HTERT RPE-1 (cell line): ENCODE measurements around the gene PPP2R5E.
"Not testable (repeated sequence)": the region's sequence is repeated elsewhere in the genome, so short reads cannot be mapped to it uniquely, and the experiment has no call there.

Experiments
- in situ Hi-C: fragments of 300-500 bp; cut with MboI; formaldehyde crosslinking; loops from 4 replicates; pipeline ENCODE4 v1.14.3; 2020; ENCODE audit warnings: low sequenced_read_pairs

The PPP2R5E gene

DNA sequence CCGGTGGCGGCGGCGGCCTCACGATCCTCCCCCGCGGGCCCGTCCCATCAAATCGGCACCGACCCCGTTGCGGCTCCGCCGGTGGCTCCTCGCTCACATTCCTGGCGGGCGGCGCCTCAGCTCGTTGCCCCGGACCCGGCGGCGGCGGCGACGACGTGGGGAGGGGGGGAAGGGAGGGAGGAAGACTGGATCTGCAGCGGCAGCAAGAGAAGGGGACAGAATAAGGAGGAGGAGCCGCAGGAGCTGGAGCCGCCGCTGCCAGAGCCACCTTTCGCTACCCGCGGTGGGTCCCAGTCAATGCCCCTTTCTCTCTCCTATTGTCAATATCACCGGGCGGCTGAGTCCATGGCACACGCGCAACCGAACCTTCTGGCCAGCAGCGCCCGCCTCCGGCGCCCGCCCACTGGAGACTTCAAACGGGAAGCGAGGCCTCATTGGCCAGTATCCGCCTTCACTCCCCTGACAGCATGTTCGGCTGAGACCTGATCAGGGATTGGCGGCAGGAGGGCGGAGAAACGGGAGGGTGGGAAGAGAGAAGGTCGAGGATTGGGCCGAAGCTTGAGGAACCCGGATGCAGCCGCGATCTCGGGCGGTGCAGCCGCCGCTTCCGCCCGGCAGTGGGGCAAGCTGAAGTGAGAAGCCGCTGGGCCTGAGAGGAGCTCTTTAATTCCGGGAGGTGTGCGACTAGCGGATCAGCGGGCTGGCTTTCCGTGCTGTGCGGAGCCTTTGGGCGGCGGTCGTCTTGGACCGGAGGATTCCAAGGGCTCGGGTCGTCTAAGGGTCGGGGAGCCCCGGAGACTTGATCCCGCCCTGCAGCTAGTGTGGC lies at the start of gene PPP2R5E:
Gene PPP2R5E, minus strand, starts transcription at position 378 of the 826 bp plus-strand sequence. CDS start 3,692 bp downstream, outside the sequence.
- in situ Hi-C loops, result no loop called here

DNA sequence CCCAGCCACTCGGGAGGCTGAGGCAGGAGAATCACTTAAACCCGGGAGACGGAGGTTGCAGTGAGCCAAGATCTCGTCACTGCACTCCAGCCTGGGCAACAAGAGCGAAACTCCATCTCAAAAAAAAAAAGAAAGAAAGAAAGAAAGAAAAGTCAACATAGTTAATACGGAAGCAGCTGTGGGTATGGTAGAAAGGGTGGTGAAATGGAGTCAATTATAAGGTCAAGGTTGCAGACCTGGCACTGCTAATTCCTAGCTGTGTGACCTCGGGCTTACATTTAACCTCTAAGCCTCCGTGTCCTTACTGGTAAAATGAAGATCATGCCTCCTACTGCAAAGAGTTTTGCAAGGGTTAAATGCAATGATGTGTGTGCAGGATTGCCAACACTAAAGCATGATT lies 39.9 kb upstream of the PPP2R5E start:
- in situ Hi-C loops, result not testable (repeated sequence)

DNA sequence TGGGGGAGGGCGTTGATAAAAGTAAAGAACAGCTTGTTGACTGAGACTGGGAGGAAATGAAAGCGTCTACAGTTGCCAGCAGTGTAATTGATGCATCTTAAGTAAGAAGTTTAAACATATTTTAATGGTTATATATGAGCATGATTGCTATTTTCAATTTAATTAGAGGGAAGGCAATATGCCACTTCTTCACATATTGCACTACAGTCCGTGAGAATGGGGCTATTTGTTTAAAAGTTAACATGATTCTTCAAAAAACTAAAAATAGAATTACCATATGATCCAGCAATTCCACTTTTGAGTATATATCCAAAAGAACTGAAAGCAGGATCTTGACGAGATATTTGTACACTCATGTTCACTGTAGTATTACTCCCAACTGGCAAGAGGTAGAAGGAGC lies 38.3 kb upstream of the PPP2R5E start:
- in situ Hi-C loops, result no loop called here

DNA sequence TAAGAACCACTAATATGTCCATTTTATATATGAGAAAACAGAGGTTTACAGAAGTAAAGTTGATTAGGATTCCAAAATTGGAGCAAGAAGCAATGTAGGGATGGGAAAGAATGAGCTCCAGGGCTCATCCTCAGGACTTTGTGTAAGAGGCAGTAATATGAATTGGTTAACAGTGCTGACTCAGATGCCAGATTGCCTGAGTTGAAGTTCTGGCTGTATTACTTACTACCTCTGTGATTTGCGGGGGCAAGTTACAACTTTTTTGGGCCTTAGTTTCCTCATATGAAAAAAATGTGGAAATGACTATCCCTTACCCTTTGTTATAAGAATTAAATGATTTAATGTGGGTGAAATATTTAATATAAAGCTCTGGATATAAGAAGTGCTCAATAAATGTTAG lies 35.1 kb upstream of the PPP2R5E start:
- in situ Hi-C loops, result no loop called here

DNA sequence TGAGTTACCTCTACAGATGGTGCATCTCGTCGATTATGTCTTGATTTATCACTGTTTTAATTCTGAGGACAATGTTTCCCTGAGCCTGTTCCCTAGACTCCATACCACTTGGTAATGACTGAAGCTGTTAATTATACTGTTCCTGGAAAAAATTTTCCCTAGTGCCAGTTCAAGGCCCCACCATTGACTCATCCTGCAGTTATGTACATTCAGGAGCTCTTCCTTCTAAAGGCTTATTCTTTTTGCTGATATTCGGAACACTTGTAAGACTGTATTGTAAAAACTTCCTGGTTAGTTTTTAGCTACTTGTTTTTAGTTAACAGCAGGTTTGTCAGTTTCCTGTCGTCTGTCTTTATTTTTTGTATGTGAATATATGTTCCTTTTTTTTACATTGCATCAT lies 30.4 kb upstream of the PPP2R5E start:
- in situ Hi-C loops, result no loop called here

DNA sequence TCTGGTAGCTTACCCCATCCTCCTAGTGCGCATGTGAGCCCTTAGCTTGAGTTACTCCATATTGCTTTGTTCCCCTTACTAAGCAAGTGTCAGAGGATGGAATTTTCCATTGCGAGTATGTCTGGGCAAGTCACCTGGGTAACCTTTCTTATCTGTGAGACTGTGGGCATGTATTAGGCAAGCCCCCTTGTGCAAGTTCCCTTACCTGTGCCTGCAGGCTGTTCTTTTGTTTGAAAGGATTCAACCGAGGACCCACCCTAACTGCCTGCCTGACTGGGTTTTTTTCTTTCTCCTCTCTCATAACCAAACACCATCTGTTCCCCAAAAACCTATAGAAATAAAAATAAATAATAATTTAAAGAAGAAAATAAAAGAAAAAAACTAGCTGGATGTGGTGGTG lies 22.3 kb upstream of the PPP2R5E start:
- in situ Hi-C loops, result no loop called here

DNA sequence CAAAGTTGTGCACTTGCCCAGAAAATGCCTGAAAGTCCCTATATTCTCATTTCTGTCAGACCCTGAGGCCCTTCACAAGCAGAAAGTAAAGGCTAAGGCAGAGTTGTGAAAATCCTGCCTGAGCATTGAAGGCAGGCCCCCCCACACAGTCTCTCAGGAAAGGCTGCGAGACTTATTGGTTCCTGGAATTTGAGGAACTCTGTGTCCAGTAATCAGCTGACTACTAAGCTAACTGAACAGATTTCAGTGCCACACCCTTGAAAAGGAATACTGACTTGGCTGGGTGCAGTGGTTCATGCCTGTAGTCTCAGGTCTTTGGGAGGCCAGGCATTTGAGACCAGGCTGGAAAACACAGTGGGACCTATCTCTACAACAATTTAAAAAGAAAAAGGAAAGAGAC lies 21.1 kb upstream of the PPP2R5E start:
- in situ Hi-C loops, result no loop called here

DNA sequence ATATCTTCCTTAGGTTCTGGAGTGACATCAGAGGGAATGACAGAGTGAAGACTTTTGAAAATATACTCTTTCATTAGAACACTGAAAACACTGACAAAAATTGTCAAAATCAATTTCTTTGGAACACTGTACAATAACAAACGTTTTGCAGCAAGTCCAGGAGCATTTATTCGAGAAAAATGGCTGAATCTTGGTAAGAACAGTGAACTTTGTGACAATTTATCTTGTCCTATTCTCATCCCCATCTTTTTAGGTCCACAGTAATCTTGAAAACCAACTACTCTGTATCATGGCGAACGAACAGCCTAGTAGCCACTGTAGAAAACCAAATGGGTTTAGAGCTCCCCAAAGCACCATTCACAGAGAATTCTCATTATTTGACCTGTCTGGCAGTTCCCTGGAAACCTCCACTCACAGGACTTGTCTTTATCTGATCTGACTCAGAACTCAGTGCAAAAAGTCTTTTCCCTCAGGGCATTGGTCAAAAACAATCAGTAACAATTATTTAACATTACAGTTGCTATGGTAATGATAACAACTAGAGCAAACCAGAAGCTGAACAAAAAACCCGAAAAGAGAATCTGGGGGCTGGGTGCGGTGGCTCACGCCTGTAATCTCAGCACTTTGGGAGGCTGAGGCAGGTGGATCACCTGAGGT lies 20.3 kb upstream of the PPP2R5E start:
- in situ Hi-C loops, result no loop called here

DNA sequence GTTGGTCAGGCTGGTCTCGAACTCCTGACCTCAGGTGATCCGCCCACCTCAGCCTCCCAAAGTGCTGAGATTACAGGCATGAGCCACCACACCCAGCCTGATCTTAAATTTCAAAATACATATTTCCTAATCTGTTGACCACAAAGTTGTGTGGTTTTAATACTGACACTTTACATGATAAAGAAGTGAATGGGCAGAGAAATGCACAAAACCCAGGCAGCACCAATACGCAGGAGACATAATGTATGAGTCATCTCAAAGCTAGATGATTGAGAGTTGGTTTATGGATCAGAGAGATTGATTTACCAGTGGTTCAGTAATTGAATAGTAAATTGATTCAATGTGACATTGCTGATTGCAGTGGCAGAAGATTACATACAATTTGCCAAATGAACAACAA lies 19.2 kb upstream of the PPP2R5E start:
- in situ Hi-C loops, result no loop called here

DNA sequence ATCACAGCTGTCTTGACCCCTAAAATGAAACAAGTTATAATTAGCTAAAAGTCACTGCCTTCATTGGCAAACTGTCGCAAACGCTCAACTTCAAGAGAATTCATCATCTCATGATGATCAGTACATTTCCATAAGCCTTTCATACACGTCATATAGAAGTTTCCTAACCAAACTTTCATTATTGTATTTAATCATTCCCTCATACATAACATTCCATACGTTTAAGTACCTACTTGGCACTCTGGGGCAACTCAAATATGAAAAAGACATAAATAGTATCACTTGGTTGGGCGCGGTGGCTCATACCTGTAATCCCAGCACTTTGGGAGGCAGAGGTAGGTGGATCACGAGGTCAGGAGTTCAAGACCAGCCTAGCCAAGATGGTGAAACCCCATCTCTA lies 12.4 kb upstream of the PPP2R5E start:
- in situ Hi-C loops, result no loop called here

DNA sequence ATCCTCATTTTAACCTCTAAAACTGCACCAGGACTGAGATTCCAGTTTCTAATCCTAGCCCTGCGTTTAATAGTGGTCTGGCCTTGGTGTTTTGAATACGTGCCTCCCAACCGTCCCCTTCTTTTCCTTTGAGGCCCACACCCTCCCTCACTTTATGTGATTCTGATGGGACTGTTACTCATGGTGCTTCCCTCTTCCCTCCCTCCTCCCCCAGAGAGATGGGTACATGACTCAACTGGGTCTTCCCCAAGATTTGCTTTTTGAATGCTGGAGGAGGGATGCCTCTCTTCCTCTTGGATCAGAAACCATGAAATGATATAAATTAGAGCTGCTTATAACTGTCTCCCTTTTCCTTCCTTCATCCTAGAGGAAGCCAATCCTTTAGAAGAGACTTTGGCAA lies 8.2 kb upstream of the PPP2R5E start:
- in situ Hi-C loops, result no loop called here

DNA sequence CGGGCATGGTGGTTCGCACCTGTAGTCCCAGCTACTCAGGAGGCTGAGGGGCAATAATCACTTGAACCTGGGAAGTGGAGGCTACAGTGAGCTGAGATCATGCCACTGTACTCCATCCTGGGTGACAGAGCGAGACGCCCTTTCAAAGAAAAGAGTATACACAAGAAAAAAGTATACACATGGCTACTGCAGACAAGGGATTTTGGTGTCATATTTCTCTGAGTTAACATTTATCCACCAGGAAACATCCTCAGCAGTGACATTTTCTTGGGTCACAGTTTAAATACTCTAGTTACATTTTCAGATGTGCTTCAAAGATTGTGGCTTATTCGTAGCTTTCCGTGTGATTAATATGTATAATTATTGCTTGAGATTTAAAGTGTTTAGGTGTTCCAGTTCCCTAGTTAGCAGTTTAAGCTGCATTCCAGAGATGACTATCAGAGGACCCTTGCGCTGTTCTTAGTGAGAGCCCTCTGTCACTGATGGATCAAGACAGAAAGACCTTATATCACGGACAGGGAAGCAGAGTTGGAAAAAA lies 4.7 kb upstream of the PPP2R5E start:
- in situ Hi-C loops, result no loop called here

DNA sequence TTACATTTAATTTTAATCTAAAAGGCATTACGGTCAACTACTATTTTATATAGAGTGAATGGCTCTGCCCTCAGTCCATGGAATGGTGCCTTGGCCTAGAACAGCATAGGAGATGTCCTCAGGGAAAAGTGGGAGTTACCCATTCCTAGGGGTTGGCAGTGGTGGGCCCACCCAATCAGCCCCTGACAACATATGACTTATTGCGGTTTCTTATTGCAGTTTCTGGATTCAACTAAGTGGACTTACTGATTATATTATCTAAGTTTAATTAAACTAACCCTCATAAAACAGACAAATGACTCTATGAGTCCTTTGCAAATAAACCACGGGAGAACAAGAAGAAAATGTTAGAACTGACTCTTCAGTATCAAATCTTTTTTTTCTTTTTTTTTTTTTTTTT lies 2.3 kb upstream of the PPP2R5E start:
- in situ Hi-C loops, result no loop called here

DNA sequence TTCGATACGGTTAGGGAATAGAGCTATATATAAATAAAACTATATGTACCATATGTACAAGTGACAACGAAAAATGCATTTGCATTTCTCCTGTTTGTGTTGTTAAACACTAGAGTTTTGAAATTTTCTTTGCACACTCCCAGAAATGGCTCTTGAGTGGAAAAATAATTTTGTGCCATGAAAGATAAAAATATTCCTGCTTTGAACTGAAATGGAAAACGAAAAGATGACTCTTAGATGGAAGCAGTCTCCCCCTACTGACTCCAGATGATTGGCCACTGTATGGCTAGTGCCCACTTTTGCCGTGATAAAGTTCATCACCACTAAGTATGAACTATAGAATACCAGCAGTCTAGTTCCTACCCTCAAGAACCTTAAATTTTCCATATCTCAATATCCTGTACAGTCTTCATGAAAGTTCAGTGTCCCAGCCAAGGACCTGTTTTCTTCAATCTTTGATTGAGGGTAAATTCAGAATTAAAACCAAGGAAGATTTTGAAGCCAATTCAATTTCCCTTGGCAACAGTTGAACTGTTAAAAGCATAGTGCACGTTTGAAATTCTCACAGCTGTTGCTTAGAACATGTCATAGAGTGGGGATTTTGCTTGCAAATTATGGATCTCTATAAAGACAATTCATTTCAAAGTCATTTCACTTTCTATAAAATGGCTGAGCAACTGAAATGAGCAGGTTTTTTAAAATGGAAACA lies 1.6 kb upstream of the PPP2R5E start:
- in situ Hi-C loops, result no loop called here

DNA sequence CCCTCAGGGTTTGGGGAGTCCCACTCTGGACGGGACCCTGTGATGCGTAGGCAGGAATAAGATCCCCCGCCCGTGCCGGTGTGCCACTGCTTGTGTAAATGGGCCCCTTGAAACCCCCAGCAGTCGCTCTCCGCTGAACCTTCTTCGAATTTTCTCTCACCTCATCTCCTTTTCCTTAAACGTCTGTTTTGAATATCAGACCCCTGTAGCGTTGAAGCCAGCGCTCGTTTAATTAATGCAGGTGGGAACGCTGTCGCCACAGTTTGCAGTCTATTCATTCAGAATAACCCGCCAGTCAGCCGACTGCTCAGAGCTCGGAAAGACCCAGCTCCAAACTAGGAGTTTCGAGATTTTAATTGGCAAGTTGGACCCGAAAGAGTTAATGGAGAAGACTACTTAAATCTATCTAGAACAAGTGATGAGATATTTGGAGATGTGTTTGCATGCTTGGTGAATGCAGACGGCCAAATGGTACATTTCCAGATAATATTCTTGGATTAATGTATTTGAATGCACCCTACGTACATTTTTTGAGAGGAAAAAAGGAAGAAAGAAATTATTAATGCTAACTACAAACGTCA lies 739 bp upstream of the PPP2R5E start:
- in situ Hi-C loops, result no loop called here

DNA sequence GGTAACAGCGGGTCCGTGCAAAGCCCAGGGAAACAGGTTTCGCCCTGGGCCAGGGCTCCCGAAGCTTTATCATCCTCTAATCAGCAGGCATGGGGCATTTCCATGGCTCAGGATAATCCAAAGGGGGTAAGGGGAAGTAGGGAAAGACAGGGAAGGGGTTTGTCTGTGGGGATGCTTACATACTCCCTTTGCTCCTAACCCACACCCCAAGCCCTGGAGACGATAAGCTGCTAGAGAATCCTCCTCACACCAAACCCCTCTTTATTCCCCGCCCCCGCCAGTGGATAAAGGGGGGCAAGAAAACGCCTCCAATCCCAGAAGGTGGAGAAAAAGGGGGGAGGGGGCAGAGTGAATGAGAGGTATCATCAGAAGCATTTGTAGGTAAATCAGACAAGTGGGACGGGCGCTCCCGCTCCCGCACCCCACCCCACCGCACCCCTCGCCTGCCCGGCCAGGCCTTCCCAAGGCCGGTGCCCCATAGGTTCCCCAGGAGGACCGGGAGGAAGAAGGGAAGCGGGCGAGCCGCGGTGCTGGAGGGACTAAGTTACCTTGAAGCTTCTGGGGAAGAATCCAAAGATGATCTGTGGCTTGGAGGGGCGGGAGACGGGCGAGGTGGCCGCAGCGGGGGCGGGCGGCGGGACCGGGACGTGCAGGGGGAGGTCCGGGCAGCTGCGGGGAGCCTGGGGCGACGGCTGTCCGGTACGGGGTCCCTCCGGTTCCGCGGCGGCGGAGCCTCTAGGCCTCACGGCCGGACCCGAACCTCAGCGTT lies 762 bp downstream of the PPP2R5E start:
- in situ Hi-C loops, result no loop called here

DNA sequence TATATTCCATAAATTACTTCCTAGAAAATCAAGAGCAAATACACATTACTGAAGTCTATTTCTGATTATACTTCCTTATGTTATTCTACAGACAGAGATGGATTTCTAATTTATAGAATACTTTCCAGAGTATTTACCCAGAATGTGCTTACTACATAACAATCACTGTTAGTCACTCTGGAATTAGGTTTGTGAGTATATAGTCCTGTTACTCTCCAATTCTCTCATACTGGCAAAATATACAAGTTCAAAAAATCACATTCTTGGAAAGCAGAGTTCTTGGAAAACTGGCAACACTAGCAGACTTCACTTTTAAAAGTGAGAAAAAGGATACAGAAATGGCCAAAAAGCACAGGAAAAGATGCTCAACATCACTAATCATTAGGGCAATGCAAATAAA lies 7.3 kb downstream of the PPP2R5E start:
- in situ Hi-C loops, result no loop called here

DNA sequence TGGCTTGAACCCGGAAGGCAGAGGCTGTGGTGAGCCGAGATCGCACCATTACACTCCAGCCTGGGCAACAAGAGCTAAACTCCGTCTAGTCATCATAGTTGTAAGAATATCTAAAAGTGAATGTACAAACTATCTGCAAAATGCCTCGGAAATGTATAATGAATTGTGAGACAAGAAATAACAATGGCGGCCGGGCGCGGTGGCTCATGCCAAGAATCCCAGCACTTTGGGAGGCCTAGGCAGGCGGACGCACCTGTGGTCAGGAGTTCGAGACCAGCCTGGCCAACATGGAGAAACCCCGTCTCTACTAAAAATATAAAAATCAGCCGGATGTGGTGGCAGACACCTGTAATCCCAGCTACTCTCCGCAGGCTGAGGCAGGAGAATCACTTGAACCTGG lies 9.7 kb downstream of the PPP2R5E start:
- in situ Hi-C loops, result no loop called here

DNA sequence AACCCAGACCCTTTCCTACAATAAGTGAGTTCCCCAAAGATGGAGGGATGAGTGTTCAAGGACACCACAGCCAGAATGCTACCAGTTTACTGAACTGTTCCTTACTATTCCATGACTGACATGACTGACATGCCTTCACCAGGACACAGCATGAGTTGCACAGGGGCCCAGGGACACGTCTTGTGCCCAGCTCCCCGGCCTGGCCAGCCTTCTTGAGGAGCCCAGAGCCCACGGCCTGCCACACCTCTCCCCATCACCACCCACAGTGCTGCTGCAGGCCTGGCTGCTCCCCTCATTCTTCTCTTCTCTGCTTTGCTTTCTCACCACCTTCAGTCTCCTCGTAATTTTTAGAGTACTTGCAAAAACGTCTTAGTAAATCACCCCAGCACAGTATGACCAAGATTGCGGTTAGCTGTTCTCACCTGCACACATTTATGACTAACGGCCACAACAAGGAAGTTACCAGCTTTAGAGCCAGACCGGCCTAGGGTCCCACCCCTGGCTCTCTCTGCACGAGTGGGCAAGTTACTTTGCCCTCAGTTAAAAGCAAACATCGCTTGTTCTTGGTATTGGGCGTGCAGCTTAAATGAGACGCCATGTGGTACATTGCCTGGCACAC lies 18.5 kb downstream of the PPP2R5E start:
- in situ Hi-C loops, result no loop called here
